Measurements from ENCODE around the gene LRRN2.
"Not testable (repeated sequence)": the region's sequence is repeated elsewhere in the genome, so short reads cannot be mapped to it uniquely, and the experiment has no call there.

Gene LRRN2

DNA sequence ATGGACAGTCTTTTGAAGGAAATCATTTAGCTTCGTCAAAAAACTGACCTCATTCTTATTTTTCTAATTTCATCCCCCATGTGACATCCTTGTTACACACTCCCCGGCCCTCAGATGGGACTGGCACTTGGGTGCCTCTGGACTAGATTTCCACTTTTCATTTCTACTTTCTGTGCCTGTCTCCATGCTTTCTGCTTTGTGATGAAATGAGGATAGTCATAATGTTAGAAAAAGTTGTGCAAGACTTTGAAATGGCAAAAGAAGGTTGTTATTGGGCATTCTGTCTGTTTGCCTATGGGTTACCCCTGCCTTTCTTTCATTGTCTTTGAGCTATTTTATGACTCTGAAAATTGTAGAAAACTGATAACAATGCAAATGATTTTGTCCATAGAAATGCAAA, 114.4 kb downstream of the LRRN2 start:
- no peak for DNase-seq
- intact Hi-C loops (cut with DNase I), result no loop called here

- intact Hi-C loops (cut with DNase I); DNase-seq: not testable (repeated sequence)
These were observed 115.5 kb downstream of the LRRN2 start for GRCh38 chr1:204570021-204570420.

DNA sequence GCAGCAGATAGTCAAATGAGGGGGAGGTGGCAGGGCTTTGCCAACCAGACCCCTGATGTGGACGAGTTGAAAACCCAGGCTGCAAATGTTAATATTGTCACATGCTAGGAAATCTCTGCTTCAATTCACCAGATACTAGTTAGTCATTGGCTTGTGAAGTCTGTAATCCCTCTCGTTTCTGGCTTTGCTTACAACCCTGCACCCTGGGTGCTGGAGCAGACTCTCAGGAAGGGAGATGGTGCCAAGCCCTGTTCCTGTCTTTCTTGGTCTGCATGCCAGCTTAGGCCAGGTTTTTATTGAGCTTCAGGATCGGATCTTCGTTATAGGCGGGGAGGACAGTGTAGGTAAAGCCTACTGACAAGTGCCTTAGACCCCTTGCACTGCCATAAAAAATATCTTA, 116.1 kb downstream of the LRRN2 start:
- intact Hi-C loops (cut with DNase I), result loop anchor here (5.0 kb wide), 1 partner anchor 238 kb away; no protein-coding TSS in a partner anchor
- no peak for DNase-seq

- DNase-seq, result no peak
- intact Hi-C loops (cut with DNase I), result loop anchor here (5.0 kb wide), 1 partner anchor 239 kb away; no protein-coding TSS in a partner anchor
These were observed 116.8 kb downstream of the LRRN2 start for GRCh38 chr1:204568576-204569315.

Measured in head of caudate nucleus (tissue), 42 donors.